GM21526 (cell line): ENCODE results near the gene NAIP.
"Not testable (repeated sequence)": the region's sequence is repeated elsewhere in the genome, so short reads cannot be mapped to it uniquely, and the experiment has no call there.

Source experiments
- ATAC-seq: cut with Tn5 transposase; IDR thresholded peaks from one replicate; pipeline ENCODE4 v1.9.1; 2021; ENCODE audit warnings: moderate library complexity; ENCODE audit not compliant: unreplicated experiment, low FRiP score

Gene NAIP

DNA sequence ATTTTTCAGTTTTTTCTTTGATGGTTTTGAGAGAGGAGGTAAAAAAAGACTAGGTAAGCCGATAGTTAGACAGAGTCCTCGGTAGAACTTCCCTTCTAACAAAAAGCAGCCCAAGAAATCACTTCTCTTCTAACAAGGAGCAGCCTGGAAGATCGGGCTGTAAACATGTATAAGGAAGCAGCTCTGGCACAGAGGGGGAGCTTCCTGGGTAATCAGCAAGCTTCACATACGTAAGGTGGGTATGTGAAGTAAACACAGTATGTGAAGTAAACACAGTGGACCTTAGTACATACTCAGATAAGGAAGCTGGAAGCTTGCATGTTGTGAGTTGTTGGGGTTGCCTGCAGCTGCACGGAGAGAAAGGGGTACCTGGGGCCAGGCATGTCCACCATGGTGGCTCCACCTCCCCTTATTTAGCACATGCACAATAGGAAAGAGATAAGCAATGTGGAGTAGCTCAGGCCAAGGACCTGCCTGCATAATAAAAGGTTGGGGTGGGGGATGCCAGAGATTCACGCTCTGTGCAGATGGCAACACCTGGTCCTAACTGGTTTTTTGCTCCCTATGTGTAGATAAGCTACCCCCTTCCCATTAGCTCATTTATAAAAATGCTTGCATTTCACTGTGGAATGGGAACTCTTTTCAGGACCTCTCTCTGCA is 93.3 kb downstream of the NAIP start:
- ATAC-seq = not testable (repeated sequence)

DNA sequence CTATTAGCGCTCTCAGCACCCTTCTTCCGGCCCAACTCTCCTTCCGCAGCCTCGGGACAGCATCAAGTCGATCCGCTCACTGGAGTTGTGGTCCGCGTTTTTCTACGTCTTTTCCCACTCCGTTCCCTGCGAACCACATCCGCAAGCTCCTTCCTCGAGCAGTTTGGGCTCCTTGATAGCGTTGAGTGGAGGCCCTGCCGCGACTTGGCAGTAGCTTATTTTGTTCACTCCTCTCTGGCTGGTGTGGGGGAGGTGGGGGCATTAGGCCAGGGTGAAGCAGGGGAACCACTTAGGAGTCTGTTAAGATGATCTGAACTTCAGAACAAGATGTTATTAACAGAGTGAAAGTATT is 100.0 kb downstream of the NAIP start:
- not testable (repeated sequence) for ATAC-seq
